ENCODE measurements around the gene FXYD2. TPM values are rescaled to one million over a fixed set of nuclear protein-coding genes. Genes with fewer than 3 reads are reported as not detected.

FXYD2 gene
- total RNA-seq, 1 donor from 2014 or later = 1.1 TPM

- Mint-ChIP-seq H3K27ac (no peak overlapping the region), H3K4me3 (no peak overlapping the region)
These were observed 11.0 kb upstream of the FXYD2 start for GRCh38 chr11:117835576-117835975.

DNA sequence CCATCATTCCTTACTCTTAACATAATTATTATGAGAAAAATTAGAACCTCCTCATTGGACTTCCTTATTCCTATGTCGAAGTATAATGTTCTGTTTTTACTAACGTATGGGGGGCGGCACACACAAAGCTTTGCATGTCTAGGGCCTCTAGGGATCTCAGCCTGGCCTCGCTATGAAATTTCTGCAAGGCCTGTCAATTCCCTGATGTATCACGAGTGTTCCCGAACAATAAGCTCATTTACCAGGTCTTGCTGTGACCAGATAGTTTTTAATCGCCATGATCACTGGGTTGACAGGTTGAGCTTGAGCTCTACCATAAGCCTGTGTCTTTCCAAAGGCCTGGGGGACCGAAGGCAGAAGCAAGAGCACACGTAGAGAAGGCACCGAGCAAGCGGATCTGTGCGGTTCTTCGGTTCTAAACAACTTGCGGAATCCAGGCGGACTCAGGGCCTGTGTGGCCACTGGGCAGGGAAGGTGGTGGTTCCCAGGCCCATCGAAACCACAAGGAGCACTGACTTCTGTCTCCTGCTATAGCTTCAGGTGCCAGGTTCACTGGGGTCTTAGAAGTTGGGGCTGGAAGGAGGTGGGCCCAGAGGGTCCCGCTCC lies 10.4 kb upstream of the FXYD2 start:
- DNase-seq = no peak
- H3K4me3 Mint-ChIP-seq = no peak overlapping the region
- intact Hi-C loops (cut with micrococcal nuclease) = no loop called here
- H3K36me3 Mint-ChIP-seq (ENCODE audit: low read depth) = no peaks in the 10 kb centered on the region
- H3K27me3 Mint-ChIP-seq = peaks cover 25% of the 10 kb centered on the region
- H3K27ac Mint-ChIP-seq = no peak overlapping the region
- H3K4me1 Mint-ChIP-seq = peaks cover 16% of the 10 kb centered on the region
- H3K9me3 Mint-ChIP-seq = no peaks in the 10 kb centered on the region

More at GRCh38 chr11:117835576-117835975, 11.0 kb upstream of the FXYD2 start:
- intact Hi-C loops (cut with micrococcal nuclease) = no loop called here
- peaks cover 25% of the 10 kb centered on the region for H3K27me3 Mint-ChIP-seq
- peaks cover 10% of the 10 kb centered on the region for H3K4me1 Mint-ChIP-seq
- H3K36me3 Mint-ChIP-seq (ENCODE audit: low read depth) = no peaks in the 10 kb centered on the region
- no peaks in the 10 kb centered on the region for H3K9me3 Mint-ChIP-seq
- DNase-seq = no peak

GRCh38 chr11:117834068-117834810 lies 9.7 kb upstream of the FXYD2 start:
- no peak overlapping the region for H3K4me3 Mint-ChIP-seq
- peaks cover 21% of the 10 kb centered on the region for H3K4me1 Mint-ChIP-seq
- H3K27me3 Mint-ChIP-seq = peaks cover 24% of the 10 kb centered on the region
- no peaks in the 10 kb centered on the region for H3K9me3 Mint-ChIP-seq
- intact Hi-C loops (cut with micrococcal nuclease) = no loop called here
- no peak overlapping the region for H3K27ac Mint-ChIP-seq
- no peaks in the 10 kb centered on the region for H3K36me3 Mint-ChIP-seq (ENCODE audit: low read depth)
- no peak for DNase-seq

DNA sequence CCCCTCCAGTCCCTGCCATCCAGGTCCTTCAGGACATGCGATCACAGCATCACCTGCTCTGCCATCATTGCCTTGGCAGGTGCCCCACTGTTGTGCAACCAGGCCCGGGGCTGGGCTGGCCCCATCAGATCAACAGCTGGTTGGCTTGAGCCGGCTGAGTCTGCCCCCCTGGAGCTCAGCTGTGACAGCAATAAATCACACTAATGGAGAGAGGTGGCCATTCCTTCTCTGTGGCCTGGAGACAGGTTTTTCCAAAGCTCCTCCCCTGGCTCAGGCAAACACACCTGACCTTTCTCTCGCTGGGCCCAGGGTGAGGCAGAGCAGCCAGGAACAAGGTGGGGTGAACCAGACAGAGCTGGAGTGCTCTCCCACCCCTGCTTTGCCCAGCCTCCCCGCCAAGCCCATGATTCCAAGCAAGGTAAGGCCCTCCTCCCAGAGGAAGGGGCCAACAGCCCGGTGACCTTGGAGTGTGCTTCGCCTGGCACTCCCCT lies 8.9 kb upstream of the FXYD2 start:
- no peaks in the 10 kb centered on the region for H3K9me3 Mint-ChIP-seq
- peaks cover 19% of the 10 kb centered on the region for H3K27me3 Mint-ChIP-seq
- intact Hi-C loops (cut with micrococcal nuclease) = no loop called here
- H3K4me1 Mint-ChIP-seq = peaks cover 26% of the 10 kb centered on the region
- H3K4me3 Mint-ChIP-seq = no peak overlapping the region
- DNase-seq = no peak
- no peaks in the 10 kb centered on the region for H3K36me3 Mint-ChIP-seq (ENCODE audit: low read depth)
- H3K27ac Mint-ChIP-seq = no peak overlapping the region

DNA sequence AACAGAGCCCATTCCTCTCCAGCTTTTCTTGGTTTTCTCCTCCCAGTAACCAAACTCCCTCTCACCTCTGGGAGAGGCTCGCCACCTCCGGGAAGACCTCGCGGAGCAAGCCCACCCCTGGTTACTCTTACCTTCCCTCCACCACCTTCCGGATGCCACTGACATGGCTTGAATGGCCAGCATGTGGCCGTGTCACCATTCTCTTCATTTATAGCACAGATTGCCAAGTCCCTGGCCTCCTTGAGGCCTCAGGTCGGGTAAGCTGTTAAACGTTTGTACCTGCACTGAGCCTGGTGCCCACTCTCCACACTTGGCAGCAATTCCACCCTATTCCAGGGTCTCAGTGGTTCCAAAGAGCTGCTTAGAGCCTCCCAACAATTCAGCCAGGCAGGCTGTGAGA lies 8.0 kb upstream of the FXYD2 start:
- peaks cover 12% of the 10 kb centered on the region for H3K27me3 Mint-ChIP-seq
- no peak overlapping the region for H3K27ac Mint-ChIP-seq
- intact Hi-C loops (cut with micrococcal nuclease) = no loop called here
- no peak overlapping the region for H3K4me3 Mint-ChIP-seq
- DNase-seq = no peak
- H3K9me3 Mint-ChIP-seq = no peaks in the 10 kb centered on the region
- H3K36me3 Mint-ChIP-seq (ENCODE audit: low read depth) = no peaks in the 10 kb centered on the region
- H3K4me1 Mint-ChIP-seq = peaks cover 33% of the 10 kb centered on the region

DNA sequence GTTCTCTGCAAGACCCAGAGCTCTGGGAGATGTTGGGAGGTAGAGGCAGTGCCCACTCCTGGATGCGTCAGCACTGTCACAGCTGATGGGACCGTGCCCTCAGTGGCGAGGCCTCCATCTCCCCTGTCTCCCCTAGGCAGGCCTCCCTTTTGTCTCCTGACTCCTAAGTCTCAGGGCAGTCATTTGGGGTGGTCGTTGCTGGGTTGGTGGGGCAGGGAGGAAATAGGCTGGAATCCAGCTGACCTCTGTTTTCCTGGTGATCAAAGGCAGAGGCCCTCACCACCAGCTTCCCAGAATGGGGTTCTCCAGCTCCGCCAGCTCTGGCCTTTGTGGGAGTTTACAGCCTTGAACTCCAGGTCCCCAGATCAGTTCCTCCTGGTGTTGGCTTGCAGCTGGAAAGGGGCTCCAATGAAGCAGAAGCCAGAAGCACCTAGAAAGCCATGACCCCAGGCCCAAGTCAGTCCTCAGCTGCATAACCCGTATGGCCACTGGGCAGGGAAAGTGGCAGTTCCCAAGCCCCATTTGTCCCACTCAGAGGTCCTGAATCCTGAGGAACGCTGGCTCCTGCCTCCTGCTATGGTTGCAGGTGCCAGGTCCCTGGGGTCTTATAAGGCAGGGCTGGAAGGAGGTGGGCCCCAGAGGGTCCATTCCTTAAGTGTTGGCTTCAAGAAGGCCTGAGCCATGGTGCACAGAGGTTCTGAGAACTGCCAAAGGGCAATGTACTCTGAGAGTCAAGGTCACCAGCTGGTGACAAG lies 7.3 kb upstream of the FXYD2 start:
- Mint-ChIP-seq H3K4me3 (no peak overlapping the region), H3K27ac (no peak overlapping the region), H3K9me3 (no peaks in the 10 kb centered on the region), H3K4me1 (peaks cover 36% of the 10 kb centered on the region), H3K36me3 (ENCODE audit: low read depth) (no peaks in the 10 kb centered on the region), H3K27me3 (peaks cover 8% of the 10 kb centered on the region)
- no peak for DNase-seq
- intact Hi-C loops (cut with micrococcal nuclease) = no loop called here

DNA sequence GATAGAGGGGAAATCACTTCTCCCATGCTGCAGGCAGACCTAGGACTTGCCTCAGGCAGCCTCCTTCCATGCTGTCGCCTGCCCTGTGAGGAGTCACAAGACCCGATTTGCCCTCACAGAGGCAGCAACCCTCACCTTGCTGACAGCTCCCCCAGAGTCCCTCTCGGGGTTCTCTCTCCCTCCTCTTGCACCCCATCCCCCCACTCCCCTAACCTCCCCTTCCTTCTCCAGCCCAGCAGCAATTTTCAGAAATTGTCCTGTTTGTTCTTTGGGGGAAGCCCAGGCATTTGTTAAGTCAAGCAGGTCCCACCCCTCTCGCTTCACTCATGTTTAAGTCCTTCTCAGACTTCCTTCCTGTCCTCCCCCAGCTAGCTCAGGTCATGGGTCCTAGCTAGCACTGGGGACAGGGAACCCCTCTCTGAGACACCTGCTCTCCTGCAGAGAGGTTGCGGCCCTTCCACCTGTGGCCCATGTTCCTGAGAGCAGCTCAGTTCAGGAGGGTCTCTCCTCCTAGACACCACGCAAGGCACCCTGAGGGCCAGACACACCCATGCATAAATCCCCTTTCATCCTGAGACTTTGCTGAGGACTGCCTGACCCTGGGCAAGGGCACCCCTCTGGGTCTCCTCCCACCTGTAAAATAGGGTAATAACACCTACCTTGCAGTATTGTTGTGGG lies 6.3 kb upstream of the FXYD2 start:
- Mint-ChIP-seq H3K27ac (peak overlapping the region; percentile 74), H3K4me3 (peak overlapping the region; percentile 48), H3K4me1 (peaks cover 40% of the 10 kb centered on the region), H3K36me3 (ENCODE audit: low read depth) (no peaks in the 10 kb centered on the region), H3K9me3 (no peaks in the 10 kb centered on the region), H3K27me3 (no peaks in the 10 kb centered on the region)
- intact Hi-C loops (cut with micrococcal nuclease) = no loop called here
- DNase-seq = peak; percentile 70

DNA sequence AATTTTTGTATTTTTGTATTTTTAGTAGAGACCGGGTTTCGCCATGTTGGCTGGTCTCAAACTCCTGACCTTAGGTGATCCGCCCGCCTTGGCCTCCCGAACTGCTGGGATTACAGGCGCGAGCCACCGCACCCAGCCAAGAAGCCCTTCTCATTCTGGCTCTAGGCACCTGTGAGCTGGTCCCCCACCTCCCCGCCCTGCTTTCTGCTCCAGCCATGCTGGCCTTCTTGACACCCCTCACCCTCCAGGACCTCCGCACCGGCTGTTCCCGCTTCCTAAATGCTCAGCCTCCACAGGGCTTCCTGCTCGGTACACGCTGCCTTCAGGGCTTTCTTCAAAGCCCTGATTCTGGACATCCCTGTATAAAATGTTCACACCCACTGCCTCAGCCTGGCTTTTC lies 5.5 kb upstream of the FXYD2 start:
- peak overlapping the region; percentile 48 for H3K4me3 Mint-ChIP-seq
- H3K27ac Mint-ChIP-seq = peak overlapping the region; percentile 74
- H3K4me1 Mint-ChIP-seq = peaks cover 46% of the 10 kb centered on the region
- no peaks in the 10 kb centered on the region for H3K36me3 Mint-ChIP-seq (ENCODE audit: low read depth)
- no peaks in the 10 kb centered on the region for H3K27me3 Mint-ChIP-seq
- no peaks in the 10 kb centered on the region for H3K9me3 Mint-ChIP-seq
- intact Hi-C loops (cut with micrococcal nuclease) = no loop called here
- no peak for DNase-seq

GRCh38 chr11:117829369-117829725 lies 4.8 kb upstream of the FXYD2 start:
- no peaks in the 10 kb centered on the region for H3K27me3 Mint-ChIP-seq
- no peaks in the 10 kb centered on the region for H3K9me3 Mint-ChIP-seq
- no peak for DNase-seq
- peaks cover 51% of the 10 kb centered on the region for H3K4me1 Mint-ChIP-seq
- no peaks in the 10 kb centered on the region for H3K36me3 Mint-ChIP-seq (ENCODE audit: low read depth)
- no peak overlapping the region for H3K4me3 Mint-ChIP-seq
- H3K27ac Mint-ChIP-seq = peak overlapping the region; percentile 65
- intact Hi-C loops (cut with micrococcal nuclease) = no loop called here

DNA sequence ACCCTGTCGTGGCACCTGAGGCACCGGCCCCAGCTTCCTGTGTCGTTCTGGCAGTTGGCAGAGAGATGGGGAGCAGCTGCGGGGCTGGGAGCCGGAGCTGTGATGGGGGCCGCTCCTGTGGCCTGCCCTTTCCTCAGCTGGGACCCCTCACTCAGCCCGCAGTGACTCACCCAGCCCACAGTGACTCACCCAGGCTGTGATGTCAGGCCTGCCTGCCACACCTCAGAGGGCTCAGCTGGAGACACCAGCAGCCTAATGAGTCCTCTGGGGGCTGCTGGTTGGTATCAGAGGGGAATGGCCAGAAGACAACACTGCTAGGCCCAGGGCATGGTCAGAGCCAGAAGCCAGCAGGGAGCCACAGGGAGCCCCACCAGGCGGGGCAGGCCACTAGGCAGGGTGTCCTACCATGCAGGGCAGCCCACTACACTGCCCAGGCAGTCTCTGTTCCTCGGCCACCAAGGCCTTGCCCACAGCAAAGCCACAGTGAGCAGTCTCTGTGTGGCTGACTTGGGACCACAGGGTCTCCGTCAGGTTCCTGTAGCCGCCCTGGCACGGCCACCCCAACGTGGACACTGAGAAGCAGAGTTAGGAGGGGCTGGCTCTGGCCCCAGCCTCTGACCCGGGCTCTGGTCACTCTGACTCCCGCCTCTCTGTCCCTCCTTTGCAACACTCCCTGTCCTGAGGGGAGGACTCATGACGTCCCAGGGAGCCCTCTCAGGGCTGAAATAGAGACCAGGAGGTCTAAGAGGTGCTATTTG lies 4.2 kb upstream of the FXYD2 start:
- Mint-ChIP-seq H3K36me3 (ENCODE audit: low read depth) (no peaks in the 10 kb centered on the region), H3K27ac (peak overlapping the region; percentile 88), H3K4me1 (peaks cover 57% of the 10 kb centered on the region), H3K4me3 (peak overlapping the region; percentile 73), H3K9me3 (no peaks in the 10 kb centered on the region), H3K27me3 (no peaks in the 10 kb centered on the region)
- peak; percentile 92 for DNase-seq
- intact Hi-C loops (cut with micrococcal nuclease) = loop anchor here (1.0 kb wide), 1 partner anchor 158 kb away; the partner anchor contains the start of gene IL10RA

- Mint-ChIP-seq H3K4me1 (peaks cover 65% of the 10 kb centered on the region), H3K27ac (peak overlapping the region; percentile 88), H3K36me3 (ENCODE audit: low read depth) (no peaks in the 10 kb centered on the region), H3K9me3 (no peaks in the 10 kb centered on the region), H3K27me3 (no peaks in the 10 kb centered on the region), H3K4me3 (peak overlapping the region; percentile 8)
- intact Hi-C loops (cut with micrococcal nuclease) = loop anchor here (1.0 kb wide), 1 partner anchor 158 kb away; the partner anchor contains the start of gene IL10RA
- no peak for DNase-seq
These were observed 3.3 kb upstream of the FXYD2 start for GRCh38 chr11:117827521-117828511.

GRCh38 chr11:117826832-117827231 lies 2.3 kb upstream of the FXYD2 start:
- Mint-ChIP-seq H3K36me3 (ENCODE audit: low read depth) (no peaks in the 10 kb centered on the region), H3K4me1 (peaks cover 70% of the 10 kb centered on the region), H3K4me3 (no peak overlapping the region), H3K27ac (no peak overlapping the region), H3K9me3 (no peaks in the 10 kb centered on the region), H3K27me3 (no peaks in the 10 kb centered on the region)
- no peak for DNase-seq
- intact Hi-C loops (cut with micrococcal nuclease) = no loop called here
